Ovary (tissue), 9 donors: ENCODE measurements around the gene SEMA3C. TPM values are rescaled to one million over a fixed set of nuclear protein-coding genes. Genes with fewer than 3 reads are reported as not detected.

ENCODE experiments used
- DNase-seq, 5 donors: peaks; one replicate each; pipeline ENCODE4 v3.0.0-alpha.2; 2019 to 2020
- H3K27ac ChIP-seq, 2 donors: fragments of 200-600 bp; one replicate each; pipeline versions ENCODE4 v1.5.1 to v1.8.0; 2019 to 2022
- H3K27me3 ChIP-seq: fragments of 200-600 bp; one replicate; pipeline ENCODE4 v1.8.0; 2022
- H3K36me3 ChIP-seq: fragments of 200-600 bp; sonication (generic); one replicate; pipeline ENCODE4 v1.5.1; 2019
- H3K4me1 ChIP-seq: one replicate; pipeline ENCODE4 v1.8.1; 2013; ENCODE audit warnings: mild to moderate bottlenecking, moderate library complexity; ENCODE audit not compliant: insufficient read depth
- H3K4me3 ChIP-seq: fragments of 200-600 bp; sonication (generic); one replicate; pipeline ENCODE4 v1.5.1; 2017
- H3K9me3 ChIP-seq, 2 donors: fragments of 200-600 bp in 1 of 2; sonication (generic) in 1 of 2; one replicate each; pipeline versions ENCODE4 v1.5.1 to v1.8.1; 2013 to 2019; ENCODE audit warnings: mild to moderate bottlenecking in 1 of 2, moderate library complexity in 1 of 2
- CTCF ChIP-seq, 3 donors: fragments of 450-650 bp in 2 of 3; fragments of 200-600 bp in 1 of 3; IDR thresholded peaks; one replicate each; pipeline versions ENCODE4 v1.5.1 to v1.8.0; 2016 to 2022; ENCODE audit warnings: antibody characterized with exemption in 3 of 3, mild to moderate bottlenecking in 1 of 3
- EP300 ChIP-seq: sonication (generic); formaldehyde crosslinking; IDR thresholded peaks from one replicate; pipeline ENCODE4 v1.6.1; 2017; ENCODE audit warnings: antibody characterized with exemption
- POLR2A ChIP-seq: fragments of 450-650 bp; IDR thresholded peaks from one replicate; pipeline ENCODE4 v1.6.1; 2017; ENCODE audit warnings: antibody characterized with exemption, mild to moderate bottlenecking, moderate library complexity
- WGBS, 3 donors: extraction: QIAGEN DNeasy Blood & Tissue Kit in 1 of 3; methylation state at CpG; one replicate each; pipeline versions ENCODE4 v1.1.5 to v1.1.7; 2013 to 2017; 5-methylcytosine and 5-hydroxymethylcytosine counted together
- intact Hi-C, 4 donors: fragments of 100-400 bp; cut with DNase I; formaldehyde crosslinking; loops; one replicate each; pipeline versions ENCODE4 v1.11.0 to v1.15.1; 2022 to 2023
- polyA plus RNA-seq, 2 donors: library from polyadenylated mRNA; stranded (reverse); fragments of 200-250 nt in 1 of 2; fragments of 350-450 nt in 1 of 2; fragmentation: Illumina TruSeq in 1 of 2; extraction: RNeasy Lipid Tissue Mini Kit (QIAGEN cat#74804) in 1 of 2; gene quantifications; one replicate each; pipeline ENCODE4 v1.2.3, GENCODE V29; 2013 to 2014
- total RNA-seq, 7 donors: library from RNA; depleted of rRNA in 2 of 7; stranded (reverse); fragments of >200 nt in 2 of 7; fragmentation: NEBNext Ultra II Directional in 3 of 7; extraction: Animal tissue kit (Norgen Biotek cat#: 25700) in 3 of 7; gene quantifications; one replicate each; pipeline versions ENCODE4 v1.1.0 to v1.2.4, GENCODE V29; 2016 to 2023
- donor health status: DM: no; HTN: no; CAD: no; lungs with moderate emphysema.
- donor health status: DM: no; HTN: no; CAD: no.
- donor health status: Bipolar disorder and iron deficiency.
- donor health status: DM: yes; HTN: yes; CAD: no.
- donor health status: DM: no; HTN: no; CAD: no.
- donor health status: DM: yes; HTN: yes; CAD: no.

Gene SEMA3C
- total and polyA plus RNA-seq, 9 donors = 20.1 to 91.9 (median 53.5) TPM

- no peaks in the 10 kb centered on the region for H3K36me3 ChIP-seq
- H3K4me1 ChIP-seq = no peaks in the 10 kb centered on the region
- H3K27me3 ChIP-seq = no peaks in the 10 kb centered on the region
- no peak for TF ChIP-seq CTCF (IDR thresholded peaks at IDR 0.05)
- no peak for TF ChIP-seq POLR2A
- TF ChIP-seq EP300 = no peak
- WGBS, 3 donors = 76 to 78% (median 77%) methylated on average over 7 of the region's 7 CpGs
- H3K9me3 ChIP-seq = no peaks in the 10 kb centered on the region
- no peak overlapping the region for H3K27ac ChIP-seq
- DNase-seq = no peak
- intact Hi-C loops = no loop called here
- no peak overlapping the region for H3K4me3 ChIP-seq
These were observed 21.8 kb downstream of the SEMA3C start for GRCh38 chr7:80896906-80897598.

DNA sequence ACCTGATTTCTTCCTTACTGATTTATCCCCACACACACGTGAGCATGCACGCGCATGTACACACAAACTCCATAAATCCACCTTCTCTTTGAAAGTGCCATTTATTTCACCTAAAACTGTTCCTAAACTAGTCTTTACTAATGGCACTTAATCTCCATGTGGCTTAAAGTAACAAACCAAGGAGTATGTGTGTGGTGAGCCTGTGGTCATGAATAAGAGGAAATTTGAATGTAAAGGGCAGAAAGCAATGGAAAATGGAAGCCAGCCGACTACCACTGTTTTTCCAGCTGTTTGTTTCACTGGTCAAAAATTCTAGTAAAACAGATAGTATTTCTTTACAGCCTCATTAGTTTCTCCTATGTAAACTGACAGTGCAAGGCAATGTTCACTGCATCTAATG, 23.8 kb downstream of the SEMA3C start:
- H3K27me3 ChIP-seq = no peaks in the 10 kb centered on the region
- DNase-seq = no peak
- no peaks in the 10 kb centered on the region for H3K36me3 ChIP-seq
- no peaks in the 10 kb centered on the region for H3K9me3 ChIP-seq
- 90 to 96% (median 92%) methylated on average over 4 of the region's 4 CpGs for WGBS, 3 donors
- intact Hi-C loops = no loop called here
- no peak for TF ChIP-seq CTCF (IDR thresholded peaks at IDR 0.05)
- no peak for TF ChIP-seq EP300
- no peak for TF ChIP-seq POLR2A
- H3K4me1 ChIP-seq = peaks cover 3% of the 10 kb centered on the region
- H3K4me3 ChIP-seq = no peak overlapping the region
- no peak overlapping the region for H3K27ac ChIP-seq

DNA sequence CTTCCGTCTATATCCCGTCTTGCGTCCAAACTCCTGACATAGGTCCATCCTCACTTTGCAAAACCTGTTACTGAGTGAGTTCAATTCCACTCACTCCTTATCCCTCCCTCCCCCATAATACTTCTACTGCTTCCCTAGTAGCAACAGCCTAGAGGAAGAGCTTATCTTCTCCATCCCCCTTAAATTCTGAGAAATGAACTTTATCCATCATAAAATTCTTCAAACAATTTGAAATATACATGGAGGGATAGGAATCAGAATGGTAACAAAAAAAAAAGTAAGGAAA, 27.6 kb downstream of the SEMA3C start:
- H3K36me3 ChIP-seq = no peaks in the 10 kb centered on the region
- intact Hi-C loops = no loop called here
- peaks cover 3% of the 10 kb centered on the region for H3K4me1 ChIP-seq
- TF ChIP-seq CTCF (IDR thresholded peaks at IDR 0.05) (no peak), POLR2A (no peak), EP300 (no peak)
- no peaks in the 10 kb centered on the region for H3K9me3 ChIP-seq
- H3K27ac ChIP-seq = peak overlapping the region in 1 of 2 donors; percentile 8
- DNase-seq = no peak
- H3K4me3 ChIP-seq = no peak overlapping the region
- H3K27me3 ChIP-seq = no peaks in the 10 kb centered on the region
- 95 to 97% (median 97%) methylated on average over 3 of the region's 3 CpGs for WGBS, 3 donors

- DNase-seq = no peak
- 16 to 29% (median 22%) methylated on average over 4 of the region's 4 CpGs for WGBS, 3 donors
- no peaks in the 10 kb centered on the region for H3K9me3 ChIP-seq
- no peaks in the 10 kb centered on the region for H3K36me3 ChIP-seq
- H3K27ac ChIP-seq = peak overlapping the region in 1 of 2 donors; percentile 8
- intact Hi-C loops = no loop called here
- H3K4me3 ChIP-seq = no peak overlapping the region
- no peak for TF ChIP-seq CTCF (IDR thresholded peaks at IDR 0.05)
- no peak for TF ChIP-seq POLR2A
- TF ChIP-seq EP300 = no peak
- peaks cover 3% of the 10 kb centered on the region for H3K4me1 ChIP-seq
- no peaks in the 10 kb centered on the region for H3K27me3 ChIP-seq
These were observed 28.2 kb downstream of the SEMA3C start for GRCh38 chr7:80890426-80891258.
